Stomach smooth muscle (tissue), 2 donors: ENCODE measurements around the gene TRA2B.

Source experiments
- H3K27ac ChIP-seq: one replicate; pipeline ENCODE4 v1.7.0; 2013; ENCODE audit warnings: mild to moderate bottlenecking, low read length, inconsistent platforms
- H3K27me3 ChIP-seq, 2 donors: one replicate each; pipeline ENCODE4 v1.7.0; 2013; ENCODE audit warnings: low read length in 2 of 2; ENCODE audit not compliant: insufficient read depth in 2 of 2, control insufficient read depth in 1 of 2
- H3K36me3 ChIP-seq, 2 donors: one replicate each; pipeline ENCODE4 v1.7.0; 2013; ENCODE audit warnings: low read length in 2 of 2; ENCODE audit not compliant: control insufficient read depth in 2 of 2, insufficient read depth in 2 of 2
- H3K4me1 ChIP-seq: one replicate; pipeline ENCODE4 v1.7.0; 2013; ENCODE audit warnings: low read length; ENCODE audit not compliant: control insufficient read depth, insufficient read depth
- H3K4me3 ChIP-seq, 2 donors: one replicate each; pipeline ENCODE4 v1.7.0; 2013; ENCODE audit warnings: low read length in 2 of 2
- H3K9ac ChIP-seq, 2 donors: one replicate each; pipeline ENCODE4 v1.7.0; 2013; ENCODE audit warnings: low read length in 2 of 2, mild to moderate bottlenecking in 1 of 2
- H3K9me3 ChIP-seq, 2 donors: one replicate each; pipeline ENCODE4 v1.7.0; 2013; ENCODE audit warnings: low read length in 2 of 2; ENCODE audit not compliant: control insufficient read depth in 2 of 2
- donor health status: healthy.
- donor health status: Pancreatic carcinoma.

TRA2B gene

GRCh38 chr3:185976100-185976499, 38.3 kb upstream of the TRA2B start:
- H3K36me3 ChIP-seq: no peaks in the 10 kb centered on the region
- no peaks in the 10 kb centered on the region for H3K4me1 ChIP-seq
- H3K27ac ChIP-seq: no peak overlapping the region
- no peak overlapping the region for H3K9ac ChIP-seq
- no peak overlapping the region for H3K4me3 ChIP-seq
- H3K9me3 ChIP-seq: no peaks in the 10 kb centered on the region
- no peaks in the 10 kb centered on the region for H3K27me3 ChIP-seq

- Histone ChIP-seq H3K9ac (no peak overlapping the region), H3K27ac (no peak overlapping the region), H3K9me3 (no peaks in the 10 kb centered on the region), H3K27me3 (no peaks in the 10 kb centered on the region), H3K36me3 (no peaks in the 10 kb centered on the region), H3K4me3 (no peak overlapping the region), H3K4me1 (no peaks in the 10 kb centered on the region)
These were observed 33.8 kb upstream of the TRA2B start for GRCh38 chr3:185971579-185971978.

GRCh38 chr3:185968168-185968567, 30.4 kb upstream of the TRA2B start:
- Histone ChIP-seq H3K4me3 (no peak overlapping the region), H3K4me1 (no peaks in the 10 kb centered on the region), H3K27ac (no peak overlapping the region), H3K36me3 (no peaks in the 10 kb centered on the region), H3K9ac (no peak overlapping the region), H3K27me3 (no peaks in the 10 kb centered on the region), H3K9me3 (no peaks in the 10 kb centered on the region)

- Histone ChIP-seq H3K4me3 (no peak overlapping the region), H3K27me3 (no peaks in the 10 kb centered on the region), H3K36me3 (no peaks in the 10 kb centered on the region), H3K9me3 (no peaks in the 10 kb centered on the region), H3K9ac (no peak overlapping the region), H3K4me1 (no peaks in the 10 kb centered on the region), H3K27ac (no peak overlapping the region)
These were observed 28.8 kb upstream of the TRA2B start for GRCh38 chr3:185966655-185967054.

GRCh38 chr3:185965496-185965895, 27.7 kb upstream of the TRA2B start:
- no peak overlapping the region for H3K4me3 ChIP-seq
- H3K9me3 ChIP-seq: no peaks in the 10 kb centered on the region
- no peaks in the 10 kb centered on the region for H3K4me1 ChIP-seq
- no peak overlapping the region for H3K27ac ChIP-seq
- H3K27me3 ChIP-seq: no peaks in the 10 kb centered on the region
- H3K36me3 ChIP-seq: no peaks in the 10 kb centered on the region
- no peak overlapping the region for H3K9ac ChIP-seq

- Histone ChIP-seq H3K9ac (no peak overlapping the region), H3K4me1 (no peaks in the 10 kb centered on the region), H3K27ac (no peak overlapping the region), H3K9me3 (no peaks in the 10 kb centered on the region), H3K27me3 (peaks cover 0 to 3% of the 10 kb centered on the region in 2 donors), H3K4me3 (no peak overlapping the region), H3K36me3 (no peaks in the 10 kb centered on the region)
These were observed 23.9 kb upstream of the TRA2B start for GRCh38 chr3:185961675-185962232.

GRCh38 chr3:185960522-185961288, 22.9 kb upstream of the TRA2B start:
- no peaks in the 10 kb centered on the region for H3K9me3 ChIP-seq
- H3K36me3 ChIP-seq: no peaks in the 10 kb centered on the region
- H3K27me3 ChIP-seq: peaks cover 0 to 3% of the 10 kb centered on the region in 2 donors
- H3K9ac ChIP-seq: no peak overlapping the region
- no peak overlapping the region for H3K4me3 ChIP-seq
- H3K27ac ChIP-seq: no peak overlapping the region
- H3K4me1 ChIP-seq: no peaks in the 10 kb centered on the region

- H3K27ac ChIP-seq: no peak overlapping the region
These were observed 22.1 kb upstream of the TRA2B start for GRCh38 chr3:185959609-185960521.

GRCh38 chr3:185958626-185959025, 20.8 kb upstream of the TRA2B start:
- no peaks in the 10 kb centered on the region for H3K9me3 ChIP-seq
- no peak overlapping the region for H3K4me3 ChIP-seq
- peaks cover 0 to 3% of the 10 kb centered on the region in 2 donors for H3K27me3 ChIP-seq
- H3K9ac ChIP-seq: no peak overlapping the region
- H3K27ac ChIP-seq: no peak overlapping the region
- H3K36me3 ChIP-seq: no peaks in the 10 kb centered on the region
- no peaks in the 10 kb centered on the region for H3K4me1 ChIP-seq

More at GRCh38 chr3:185959609-185960521, 22.1 kb upstream of the TRA2B start:
- no peaks in the 10 kb centered on the region for H3K36me3 ChIP-seq
- no peaks in the 10 kb centered on the region for H3K9me3 ChIP-seq
- H3K4me1 ChIP-seq: no peaks in the 10 kb centered on the region
- peaks cover 0 to 3% of the 10 kb centered on the region in 2 donors for H3K27me3 ChIP-seq
- H3K9ac ChIP-seq: no peak overlapping the region
- H3K4me3 ChIP-seq: no peak overlapping the region

- H3K4me3 ChIP-seq: no peak overlapping the region
- H3K36me3 ChIP-seq: no peaks in the 10 kb centered on the region
- H3K27me3 ChIP-seq: peaks cover 3% of the 10 kb centered on the region in 2 donors
- no peak overlapping the region for H3K27ac ChIP-seq
- H3K9me3 ChIP-seq: no peaks in the 10 kb centered on the region
- H3K4me1 ChIP-seq: no peaks in the 10 kb centered on the region
- no peak overlapping the region for H3K9ac ChIP-seq
These were observed 18.4 kb upstream of the TRA2B start for GRCh38 chr3:185956244-185956643.
